IMR-90 (cell line): Measurements from ENCODE around the gene PPM1H.

Experiments used
- BHLHE40 ChIP-seq: fragments of 150-350 bp; IDR thresholded peaks from 2 replicates; pipeline ENCODE4 v1.6.1; 2016; ENCODE audit warnings: mild to moderate bottlenecking, low read depth, low read length
- CEBPB ChIP-seq: IDR thresholded peaks from 2 replicates; pipeline ENCODE4 v1.6.1; 2012; ENCODE audit warnings: low read depth, low read length, improper control_type of control experiment
- CHD1 ChIP-seq: IDR thresholded peaks from 2 replicates; pipeline ENCODE4 v1.6.1; 2012; ENCODE audit warnings: low read depth, low read length, improper control_type of control experiment
- CTCF ChIP-seq: conservative IDR thresholded peaks from 2 replicates; pipeline ENCODE4 v1.5.1; 2012; ENCODE audit warnings: mild to moderate bottlenecking, low read depth, low read length, improper control_type of control experiment
- ELK1 ChIP-seq: fragments of 150-350 bp; IDR thresholded peaks from 2 replicates; pipeline ENCODE4 v1.6.1; 2016; ENCODE audit warnings: low read depth, mild to moderate bottlenecking, low read length, moderate library complexity, borderline replicate concordance
- FOS ChIP-seq: fragments of 150-350 bp; IDR thresholded peaks from 2 replicates; pipeline ENCODE4 v1.6.1; 2016; ENCODE audit warnings: low read depth, low read length
- MAZ ChIP-seq: IDR thresholded peaks from 2 replicates; pipeline ENCODE4 v1.6.1; 2012; ENCODE audit warnings: low read depth, mild to moderate bottlenecking, low read length, improper control_type of control experiment, moderate library complexity, borderline replicate concordance
- MXI1 ChIP-seq: IDR thresholded peaks from 2 replicates; pipeline ENCODE4 v1.6.1; 2012; ENCODE audit warnings: low read depth, mild to moderate bottlenecking, low read length, moderate library complexity, borderline replicate concordance
- POLR2A ChIP-seq: IDR thresholded peaks from 2 replicates; pipeline ENCODE4 v1.6.1; 2012; ENCODE audit warnings: mild to moderate bottlenecking, low read depth, low read length
- RAD21 ChIP-seq: IDR thresholded peaks from 2 replicates; pipeline ENCODE4 v1.6.1; 2012; ENCODE audit warnings: low read length, improper control_type of control experiment
- RFX5 ChIP-seq: IDR thresholded peaks from 2 replicates; pipeline ENCODE4 v1.8.0; 2012; ENCODE audit warnings: low read depth, mild to moderate bottlenecking, low read length, moderate library complexity
- SMC3 ChIP-seq: fragments of 150-350 bp; IDR thresholded peaks from 2 replicates; pipeline ENCODE4 v1.6.1; 2016; ENCODE audit warnings: low read depth, mild to moderate bottlenecking, antibody characterized with exemption, low read length, moderate library complexity
- USF2 ChIP-seq: fragments of 150-350 bp; IDR thresholded peaks from 2 replicates; pipeline ENCODE4 v1.6.1; 2017; ENCODE audit warnings: mild to moderate bottlenecking, antibody characterized with exemption, low read length, low read depth

- TF ChIP-seq CTCF (no peak), CHD1 (no peak), POLR2A (no peak), SMC3 (no peak), ELK1 (no peak), CEBPB (no peak), BHLHE40 (no peak), USF2 (no peak), FOS (no peak), RAD21 (no peak), MXI1 (no peak), MAZ (no peak), RFX5 (no peak)
These were observed 100.5 kb downstream of the PPM1H start for GRCh38 chr12:62834406-62834805.
